OCI-LY3 (cell line): ENCODE results near the gene LHFPL3.

ENCODE experiments used
- H2AFZ ChIP-seq: fragments of 200-600, 300-600 bp; shearing (Covaris generic); 2 replicates; pipeline ENCODE4 v1.6.0; 2014; ENCODE audit warnings: antibody characterized with exemption, low read depth, low read length
- H3K27ac ChIP-seq: fragments of 200-600, 300-600 bp; sonication (generic); 2 replicates; pipeline ENCODE4 v1.5.1; 2014; ENCODE audit warnings: mild to moderate bottlenecking, low read length, moderate library complexity, mixed read lengths
- H3K27me3 ChIP-seq: fragments of 200-600, 300-600 bp; sonication (generic); 2 replicates; pipeline ENCODE4 v1.6.1; 2014; ENCODE audit warnings: low read depth, low read length, mixed read lengths
- H3K36me3 ChIP-seq: fragments of 200-600, 300-600 bp; sonication (generic); replicated peaks from 2 replicates; pipeline ENCODE3; 2014; ENCODE audit warnings: low read depth, low read length, mixed read lengths
- H3K4me1 ChIP-seq: fragments of 300-600, 200-600 bp; sonication (generic); 2 replicates; pipeline ENCODE4 v1.6.1; 2014; ENCODE audit warnings: low read length, mixed read lengths
- H3K4me2 ChIP-seq: fragments of 200-600, 300-600 bp; sonication (generic); 2 replicates; pipeline ENCODE4 v1.6.1; 2014; ENCODE audit warnings: low read length, mixed read lengths
- H3K4me3 ChIP-seq: fragments of 300-600, 200-600 bp; sonication (generic); 2 replicates; pipeline ENCODE4 v1.5.1; 2014; ENCODE audit warnings: antibody characterized with exemption, mild to moderate bottlenecking, low read length, moderate library complexity
- H3K79me2 ChIP-seq: fragments of 300-600, 200-600 bp; shearing (Covaris generic); 2 replicates; pipeline ENCODE4 v1.6.1; 2014; ENCODE audit warnings: mild to moderate bottlenecking, low read length, mixed read lengths
- H3K9ac ChIP-seq: fragments of 300-600, 200-600 bp; shearing (Covaris generic); 2 replicates; pipeline ENCODE4 v1.6.0; 2014; ENCODE audit warnings: mild to moderate bottlenecking, low read length, moderate library complexity
- H3K9me3 ChIP-seq: fragments of 200-600, 300-600 bp; shearing (Covaris generic); 2 replicates; pipeline ENCODE4 v1.6.1; 2014; ENCODE audit warnings: low read length, mixed read lengths; ENCODE audit not compliant: insufficient read depth
- H4K20me1 ChIP-seq: fragments of 200-600, 300-600 bp; sonication (generic); 2 replicates; pipeline ENCODE4 v1.6.1; 2016; ENCODE audit warnings: low read length, mixed read lengths; ENCODE audit not compliant: insufficient read depth
- CTCF ChIP-seq: fragments of 200-600, 300-600 bp; sonication (generic); IDR thresholded peaks from 2 replicates; pipeline ENCODE4 v1.5.1; 2014; ENCODE audit warnings: antibody characterized with exemption, low read length, low read depth
- EZH2phosphoT487 ChIP-seq: fragments of 200-600 bp; shearing (Covaris generic); IDR thresholded peaks from 2 replicates; pipeline ENCODE4 v1.6.1; 2018; ENCODE audit warnings: antibody characterized with exemption, mixed run types, low read depth

The LHFPL3 gene

GRCh38 chr7:104327938-104328295, 486 bp upstream of the LHFPL3 start:
- H3K27me3 ChIP-seq: peaks cover 24% of the 10 kb centered on the region
- no peak overlapping the region for H3K27ac ChIP-seq
- H2AFZ ChIP-seq: no peak overlapping the region
- no peak overlapping the region for H3K4me3 ChIP-seq
- no peak overlapping the region for H3K4me2 ChIP-seq
- no peaks in the 10 kb centered on the region for H3K9me3 ChIP-seq
- H3K36me3 ChIP-seq: no peaks in the 10 kb centered on the region
- H4K20me1 ChIP-seq: no peaks in the 10 kb centered on the region
- TF ChIP-seq CTCF (no peak), EZH2phosphoT487 (no peak)
- H3K9ac ChIP-seq: no peak overlapping the region
- H3K79me2 ChIP-seq: no peaks in the 10 kb centered on the region
- peaks cover 8% of the 10 kb centered on the region for H3K4me1 ChIP-seq

- Histone ChIP-seq H2AFZ (peak overlapping the region; percentile 87), H3K27me3 (peaks cover 24% of the 10 kb centered on the region), H3K4me3 (peak overlapping the region; percentile 85)
These were observed 795 bp downstream of the LHFPL3 start for GRCh38 chr7:104328970-104329825.

GRCh38 chr7:104341546-104341945, 13.1 kb downstream of the LHFPL3 start:
- peak overlapping the region; percentile 96 for H3K27ac ChIP-seq
- H3K9ac ChIP-seq: peak overlapping the region; percentile 81
- TF ChIP-seq CTCF (peak; percentile 92), EZH2phosphoT487 (no peak)

More at GRCh38 chr7:104328970-104329825, 795 bp downstream of the LHFPL3 start:
- H3K9ac ChIP-seq: peak overlapping the region; percentile 63
- H3K9me3 ChIP-seq: no peaks in the 10 kb centered on the region
- no peaks in the 10 kb centered on the region for H4K20me1 ChIP-seq
- H3K4me1 ChIP-seq: peaks cover 8% of the 10 kb centered on the region
- peak overlapping the region; percentile 84 for H3K4me2 ChIP-seq
- no peaks in the 10 kb centered on the region for H3K36me3 ChIP-seq
- no peak overlapping the region for H3K27ac ChIP-seq
- H3K79me2 ChIP-seq: no peaks in the 10 kb centered on the region
- TF ChIP-seq CTCF: no peak
- TF ChIP-seq EZH2phosphoT487: no peak

GRCh38 chr7:104352736-104353135, 24.3 kb downstream of the LHFPL3 start:
- Histone ChIP-seq H3K9me3 (no peaks in the 10 kb centered on the region), H3K4me3 (no peak overlapping the region), H3K36me3 (no peaks in the 10 kb centered on the region), H3K9ac (no peak overlapping the region), H3K79me2 (no peaks in the 10 kb centered on the region), H3K4me1 (peaks cover 6% of the 10 kb centered on the region; the same call in 1 of the 2 replicates), H2AFZ (no peak overlapping the region), H4K20me1 (no peaks in the 10 kb centered on the region), H3K27ac (no peak overlapping the region), H3K4me2 (no peak overlapping the region), H3K27me3 (no peaks in the 10 kb centered on the region)
- TF ChIP-seq CTCF: no peak
- TF ChIP-seq EZH2phosphoT487: no peak

More at GRCh38 chr7:104341546-104341945, 13.1 kb downstream of the LHFPL3 start:
- no peaks in the 10 kb centered on the region for H3K27me3 ChIP-seq
- peak overlapping the region; percentile 59 for H3K4me3 ChIP-seq
- H3K9me3 ChIP-seq: 0 out of 2 replicates have a peak, but pooled peaks cover 5% of the 10 kb centered on the region
- H3K79me2 ChIP-seq: no peaks in the 10 kb centered on the region
- H3K4me1 ChIP-seq: peaks cover 64% of the 10 kb centered on the region
- no peaks in the 10 kb centered on the region for H4K20me1 ChIP-seq
- H3K36me3 ChIP-seq: peaks cover 3% of the 10 kb centered on the region
- H2AFZ ChIP-seq: peak overlapping the region; percentile 73
- H3K4me2 ChIP-seq: peak overlapping the region; percentile 85
